ENCODE data around the gene STBD1.

GRCh38 chr4:76342803-76343202 lies 36.3 kb downstream of the STBD1 start:
- TF ChIP-seq CTCF (conservative IDR thresholded peaks at IDR 0.05) (no peak), ZFX (IDR thresholded peaks at IDR 0.05) (no peak)

All from C4-2B (cell line).